GM06990 (cell line): ENCODE results near the gene FLNB.

Experiments used
- DNase-seq: peaks from one replicate; pipeline ENCODE4 v3.0.0-alpha.2; 2011; ENCODE audit not compliant: insufficient read length; ENCODE audit errors: extremely low read depth
- H3K27me3 ChIP-seq: replicated peaks from 2 replicates; pipeline ENCODE4 v1.6.0; 2011; ENCODE audit warnings: low read length; ENCODE audit not compliant: control insufficient read depth, insufficient read depth
- H3K36me3 ChIP-seq: 2 replicates; pipeline ENCODE4 v1.5.1; 2011; ENCODE audit warnings: low read length; ENCODE audit not compliant: control insufficient read depth, insufficient read depth
- H3K4me3 ChIP-seq: replicated peaks from 2 replicates; pipeline ENCODE4 v1.5.1; 2011; ENCODE audit warnings: low read depth, mild to moderate bottlenecking, control low read depth, low read length
- TF ChIP-seq, protein P1 (sequence below): IDR thresholded peaks from 2 replicates; pipeline ENCODE4 v1.5.1; 2011; ENCODE audit warnings: low read length, control low read depth, mild to moderate bottlenecking, inconsistent platforms; ENCODE audit not compliant: insufficient read depth, poor library complexity, severe bottlenecking

FLNB gene

DNA sequence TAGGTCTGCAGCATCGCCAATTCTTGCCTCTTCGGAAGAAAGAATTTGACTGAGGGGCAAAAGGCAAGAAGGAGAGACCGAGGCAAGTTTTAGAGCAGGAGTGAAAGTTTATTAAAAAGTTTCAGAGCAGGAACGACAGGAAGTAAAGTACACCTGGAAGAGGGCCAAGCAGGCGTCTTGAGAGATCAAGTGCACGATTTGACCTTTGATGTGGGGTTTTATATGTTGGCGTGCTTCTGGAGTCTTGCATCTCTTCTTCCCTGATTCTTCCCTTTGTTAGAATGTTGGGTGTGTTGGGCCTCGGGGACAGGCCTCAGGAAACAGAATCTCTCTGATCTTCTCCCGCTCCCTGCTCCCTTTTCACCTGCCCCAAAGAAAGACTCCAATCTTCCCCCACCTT lies 40.6 kb upstream of the FLNB start:
- no peak for DNase-seq
- no peaks in the 10 kb centered on the region for H3K27me3 ChIP-seq
- H3K4me3 ChIP-seq: no peak overlapping the region
- TF ChIP-seq, protein P1, sequence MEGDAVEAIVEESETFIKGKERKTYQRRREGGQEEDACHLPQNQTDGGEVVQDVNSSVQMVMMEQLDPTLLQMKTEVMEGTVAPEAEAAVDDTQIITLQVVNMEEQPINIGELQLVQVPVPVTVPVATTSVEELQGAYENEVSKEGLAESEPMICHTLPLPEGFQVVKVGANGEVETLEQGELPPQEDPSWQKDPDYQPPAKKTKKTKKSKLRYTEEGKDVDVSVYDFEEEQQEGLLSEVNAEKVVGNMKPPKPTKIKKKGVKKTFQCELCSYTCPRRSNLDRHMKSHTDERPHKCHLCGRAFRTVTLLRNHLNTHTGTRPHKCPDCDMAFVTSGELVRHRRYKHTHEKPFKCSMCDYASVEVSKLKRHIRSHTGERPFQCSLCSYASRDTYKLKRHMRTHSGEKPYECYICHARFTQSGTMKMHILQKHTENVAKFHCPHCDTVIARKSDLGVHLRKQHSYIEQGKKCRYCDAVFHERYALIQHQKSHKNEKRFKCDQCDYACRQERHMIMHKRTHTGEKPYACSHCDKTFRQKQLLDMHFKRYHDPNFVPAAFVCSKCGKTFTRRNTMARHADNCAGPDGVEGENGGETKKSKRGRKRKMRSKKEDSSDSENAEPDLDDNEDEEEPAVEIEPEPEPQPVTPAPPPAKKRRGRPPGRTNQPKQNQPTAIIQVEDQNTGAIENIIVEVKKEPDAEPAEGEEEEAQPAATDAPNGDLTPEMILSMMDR: no peak
- no peaks in the 10 kb centered on the region for H3K36me3 ChIP-seq

DNA sequence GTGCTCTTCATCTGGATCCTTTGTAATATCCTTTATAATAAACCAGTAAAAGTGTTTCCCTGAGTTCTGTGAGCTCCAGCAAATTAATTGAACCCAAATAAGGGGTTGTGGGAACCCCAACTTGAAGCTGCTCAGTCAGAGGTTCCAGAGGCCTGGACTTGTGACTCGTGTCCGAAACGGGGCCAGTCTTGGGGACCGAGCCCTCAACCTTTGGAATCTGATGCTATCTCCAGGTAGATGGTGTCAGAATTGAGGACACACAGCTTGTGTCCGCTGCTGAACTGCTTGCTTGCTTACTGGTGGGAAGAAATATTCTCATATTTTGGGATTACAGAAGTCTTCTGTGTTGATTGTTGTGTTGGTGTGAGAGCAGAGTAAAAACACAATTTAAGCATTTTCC lies 39.7 kb upstream of the FLNB start:
- TF ChIP-seq, protein P1: no peak
- Histone ChIP-seq H3K36me3 (no peaks in the 10 kb centered on the region), H3K27me3 (no peaks in the 10 kb centered on the region), H3K4me3 (no peak overlapping the region)
- DNase-seq: no peak

DNA sequence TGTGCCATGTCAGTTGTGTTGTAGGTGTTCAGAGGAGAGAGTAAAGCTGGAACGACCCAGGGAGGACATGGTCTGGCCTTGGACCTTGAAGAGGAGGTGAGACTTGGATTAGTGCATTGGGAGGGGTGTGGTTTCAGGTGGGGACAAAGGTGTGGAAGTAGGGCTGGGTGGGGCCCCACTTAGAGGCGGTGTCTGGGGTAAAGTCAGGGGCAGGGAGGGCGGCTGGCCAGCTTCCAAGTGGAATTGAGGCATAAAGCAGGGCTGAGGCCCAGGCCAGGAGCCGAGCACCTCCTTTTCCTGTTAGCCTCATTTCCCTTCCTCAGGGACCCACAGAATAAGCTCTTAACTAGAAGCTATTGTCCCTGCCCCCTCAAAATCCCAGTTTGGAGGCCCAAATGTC lies 36.2 kb upstream of the FLNB start:
- Histone ChIP-seq H3K27me3 (no peaks in the 10 kb centered on the region), H3K36me3 (no peaks in the 10 kb centered on the region), H3K4me3 (no peak overlapping the region)
- TF ChIP-seq, protein P1: no peak
- no peak for DNase-seq

DNA sequence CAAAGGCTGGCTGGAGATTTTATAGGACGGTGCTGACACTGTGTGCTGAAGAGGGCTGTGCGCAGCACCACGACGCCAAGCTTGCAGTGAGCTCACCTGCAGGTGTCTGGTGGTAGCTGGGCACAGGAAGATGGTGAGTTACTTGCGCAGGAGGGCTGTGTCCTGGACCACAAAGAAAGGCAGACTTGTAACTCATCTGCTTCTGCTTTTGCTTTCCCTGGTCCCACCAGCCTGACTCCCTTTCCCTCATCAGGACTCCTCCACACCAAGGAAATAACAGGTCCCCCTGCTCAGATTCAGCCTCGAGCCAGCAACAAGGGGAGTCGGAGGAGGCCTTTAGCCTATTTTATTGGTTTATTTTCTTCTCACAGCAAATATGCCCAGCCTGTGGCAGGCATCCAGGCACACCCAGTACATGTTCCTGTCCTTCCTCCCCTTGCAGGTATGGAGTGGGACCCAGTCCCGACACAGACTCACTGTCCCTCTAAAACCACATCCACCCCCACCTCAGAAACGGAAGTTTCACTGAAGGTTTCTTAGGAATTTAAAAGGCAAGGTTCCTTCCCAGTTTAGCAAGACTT lies 35.6 kb upstream of the FLNB start:
- Histone ChIP-seq H3K36me3 (no peaks in the 10 kb centered on the region), H3K27me3 (no peaks in the 10 kb centered on the region), H3K4me3 (no peak overlapping the region)
- TF ChIP-seq, protein P1: no peak
- DNase-seq: no peak

DNA sequence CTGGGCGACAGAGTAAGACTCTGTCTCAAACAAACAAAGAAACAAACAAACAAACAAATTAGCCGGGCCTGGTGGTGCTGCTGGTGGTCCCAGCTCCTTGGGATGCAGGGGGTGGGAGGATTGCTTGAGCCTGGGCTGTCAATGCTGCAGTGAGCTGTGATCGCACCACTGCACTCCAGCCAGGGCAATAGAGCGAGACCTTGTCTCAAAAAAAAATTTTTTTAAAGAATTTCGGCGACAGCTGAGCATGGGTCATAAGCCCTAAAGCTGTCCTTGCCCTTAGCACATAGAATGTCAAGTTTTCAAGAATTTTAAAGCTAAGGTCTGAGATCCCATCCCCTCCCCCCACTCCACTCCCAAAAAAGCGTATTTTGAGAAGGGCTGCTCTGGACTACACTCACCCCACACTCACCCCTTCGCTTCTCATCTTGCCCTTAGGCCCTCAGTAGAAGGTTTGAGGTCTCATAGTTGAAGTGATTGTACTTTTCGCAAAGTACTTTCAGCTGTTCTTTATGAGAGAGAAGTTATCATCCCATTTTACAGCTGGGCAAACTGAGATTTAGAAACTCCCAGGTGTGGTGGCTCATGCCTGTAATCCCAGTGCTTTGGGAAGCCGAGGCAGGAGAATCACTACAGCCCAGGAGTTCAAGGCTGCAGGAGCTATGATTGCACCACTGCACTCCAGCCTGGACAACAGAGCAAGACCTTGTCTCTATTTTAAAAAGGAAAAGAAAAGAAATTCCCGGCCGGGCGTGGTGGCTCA lies 34.3 kb upstream of the FLNB start:
- no peaks in the 10 kb centered on the region for H3K27me3 ChIP-seq
- H3K36me3 ChIP-seq: no peaks in the 10 kb centered on the region
- DNase-seq: no peak
- no peak overlapping the region for H3K4me3 ChIP-seq
- TF ChIP-seq, protein P1: no peak
